ENCODE data around the gene TTC24.

TTC24 gene

GRCh38 chr1:156590326-156591180 lies 11.0 kb downstream of the TTC24 start:
- Mint-ChIP-seq H3K4me1 (ENCODE audit: low read depth) (peaks cover 35% of the 10 kb centered on the region), H3K27ac (peak overlapping the region; percentile 77), H3K36me3 (ENCODE audit: low read depth) (peaks cover 32% of the 10 kb centered on the region), H3K9me3 (no peaks in the 10 kb centered on the region), H3K4me3 (peak overlapping the region; percentile 80), H3K27me3 (no peaks in the 10 kb centered on the region)

- Mint-ChIP-seq H3K27me3 (no peaks in the 10 kb centered on the region), H3K27ac (peak overlapping the region; percentile 77), H3K4me3 (peak overlapping the region; percentile 80), H3K4me1 (ENCODE audit: low read depth) (peaks cover 35% of the 10 kb centered on the region), H3K9me3 (no peaks in the 10 kb centered on the region), H3K36me3 (ENCODE audit: low read depth) (peaks cover 35% of the 10 kb centered on the region)
Observed at GRCh38 chr1:156591181-156591431, 11.6 kb downstream of the TTC24 start.

DNA sequence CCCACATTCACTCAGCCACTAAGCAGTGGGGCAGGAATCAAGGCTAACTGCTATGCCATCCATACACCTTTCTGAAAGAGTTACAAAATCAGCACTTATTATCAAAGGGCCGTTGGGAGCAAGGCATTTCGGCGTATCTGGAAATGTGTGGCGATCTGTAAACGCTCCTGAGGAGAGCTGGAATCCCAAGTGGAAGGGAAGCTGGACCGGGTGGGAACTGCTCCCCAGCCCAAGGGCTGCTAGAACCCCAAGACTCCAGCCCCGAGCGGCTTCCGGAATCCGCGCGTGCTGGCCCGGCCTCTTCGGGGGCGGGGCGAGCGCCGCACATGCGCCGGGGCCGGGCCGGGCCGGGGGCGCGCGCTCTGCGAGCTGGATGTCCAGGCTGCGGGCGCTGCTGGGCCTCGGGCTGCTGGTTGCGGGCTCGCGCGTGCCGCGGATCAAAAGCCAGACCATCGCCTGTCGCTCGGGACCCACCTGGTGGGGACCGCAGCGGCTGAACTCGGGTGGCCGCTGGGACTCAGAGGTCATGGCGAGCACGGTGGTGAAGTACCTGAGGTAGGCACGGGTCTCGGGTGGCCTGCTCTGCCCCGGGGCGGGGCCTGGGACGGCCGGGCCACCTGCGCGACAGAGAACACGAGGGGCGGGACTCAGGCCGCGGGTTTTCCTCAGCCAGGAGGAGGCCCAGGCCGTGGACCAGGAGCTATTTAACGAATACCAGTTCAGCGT lies 12.1 kb downstream of the TTC24 start, which contains the start of gene NAXE:
NAXE (plus strand) TSS at position 345 of the 726 bp plus-strand sequence; CDS start at position 374, 29 bp downstream.
- Mint-ChIP-seq H3K4me1 (ENCODE audit: low read depth) (peaks cover 35% of the 10 kb centered on the region), H3K4me3 (peak within 1 kb of the TSS; percentile 80), H3K27me3 (no peaks in the 10 kb centered on the region), H3K9me3 (no peaks in the 10 kb centered on the region), H3K27ac (peak within 1 kb of the TSS; percentile 77), H3K36me3 (ENCODE audit: low read depth) (peaks cover 40% of the 10 kb centered on the region)

- Mint-ChIP-seq H3K27ac (peak overlapping the region; percentile 64), H3K27me3 (no peaks in the 10 kb centered on the region), H3K9me3 (no peaks in the 10 kb centered on the region), H3K36me3 (ENCODE audit: low read depth) (peaks cover 47% of the 10 kb centered on the region), H3K4me1 (ENCODE audit: low read depth) (peaks cover 35% of the 10 kb centered on the region), H3K4me3 (peak overlapping the region; percentile 80)
Observed at GRCh38 chr1:156592158-156592909, 12.8 kb downstream of the TTC24 start.

DNA sequence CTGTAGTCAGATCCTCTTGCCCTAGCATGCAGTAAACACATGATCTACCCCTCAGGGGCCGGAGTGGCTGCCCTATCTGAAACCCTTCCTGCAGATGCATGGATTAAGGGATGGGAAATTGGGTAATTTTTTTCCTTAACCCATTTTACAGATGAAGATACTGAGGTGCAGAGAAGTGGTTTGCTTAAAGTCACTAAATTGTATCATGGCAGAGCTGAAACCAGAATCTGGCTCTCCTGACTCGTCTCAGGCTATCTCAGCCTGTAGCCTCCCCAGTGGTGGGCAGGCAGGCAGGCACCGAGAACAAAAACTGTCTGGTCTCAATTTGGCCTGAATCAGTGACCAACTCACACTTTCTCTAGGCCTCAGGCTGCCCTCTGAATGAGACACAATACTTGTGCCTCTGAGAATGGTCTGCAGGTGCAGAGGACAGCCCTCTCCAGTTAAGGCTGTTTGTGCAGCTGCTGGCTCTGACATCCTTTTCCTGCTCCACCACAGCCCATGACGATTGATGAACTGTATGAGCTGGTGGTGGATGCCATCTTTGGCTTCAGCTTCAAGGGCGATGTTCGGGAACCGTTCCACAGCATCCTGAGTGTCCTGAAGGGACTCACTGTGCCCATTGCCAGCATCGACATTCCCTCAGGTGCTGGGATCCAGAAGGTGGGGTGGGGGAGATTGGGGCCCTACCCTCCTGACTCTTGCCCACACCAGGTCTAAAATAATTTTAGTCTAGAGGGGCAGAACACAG lies 13.6 kb downstream of the TTC24 start:
- Mint-ChIP-seq H3K4me3 (peak overlapping the region; percentile 80), H3K36me3 (ENCODE audit: low read depth) (peaks cover 50% of the 10 kb centered on the region), H3K27me3 (no peaks in the 10 kb centered on the region), H3K27ac (peak overlapping the region; percentile 64), H3K9me3 (no peaks in the 10 kb centered on the region), H3K4me1 (ENCODE audit: low read depth) (peaks cover 36% of the 10 kb centered on the region)

DNA sequence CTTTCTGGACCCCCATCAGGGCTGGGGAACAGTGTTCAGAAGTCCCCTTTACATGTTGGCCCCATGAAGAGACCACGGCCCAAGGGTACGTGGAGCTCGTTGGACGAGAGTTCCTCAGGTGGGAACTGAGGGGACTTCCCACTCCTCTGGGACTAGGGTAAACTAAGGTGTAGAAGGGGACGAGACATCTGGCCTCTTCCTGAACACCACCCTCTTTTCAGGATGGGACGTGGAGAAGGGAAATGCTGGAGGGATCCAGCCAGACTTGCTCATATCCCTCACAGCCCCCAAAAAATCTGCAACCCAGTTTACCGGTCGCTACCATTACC lies 14.1 kb downstream of the TTC24 start:
- H3K27ac Mint-ChIP-seq = no peak overlapping the region
- H3K4me3 Mint-ChIP-seq = no peak overlapping the region
- peaks cover 55% of the 10 kb centered on the region for H3K36me3 Mint-ChIP-seq (ENCODE audit: low read depth)
- H3K27me3 Mint-ChIP-seq = no peaks in the 10 kb centered on the region
- H3K9me3 Mint-ChIP-seq = no peaks in the 10 kb centered on the region
- H3K4me1 Mint-ChIP-seq (ENCODE audit: low read depth) = peaks cover 41% of the 10 kb centered on the region

DNA sequence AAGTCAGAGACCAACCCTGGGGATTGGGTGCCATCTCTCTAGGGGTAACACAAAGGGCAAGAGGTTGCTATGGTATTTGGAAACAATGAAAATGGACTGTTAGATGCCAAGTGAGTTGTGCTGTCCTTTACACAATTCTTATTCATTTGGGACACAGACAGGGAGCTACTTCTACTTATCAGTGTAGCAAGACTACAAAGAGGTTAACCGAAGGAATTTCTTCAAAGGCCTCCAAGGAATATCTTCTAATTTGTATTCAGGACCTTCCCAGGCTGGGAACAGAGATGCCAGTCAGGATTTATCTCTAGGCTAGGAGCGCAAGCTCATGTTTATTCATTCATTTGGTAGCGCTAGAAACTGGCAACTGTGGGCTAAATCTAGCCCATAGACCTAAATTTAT lies 14.7 kb downstream of the TTC24 start:
- Mint-ChIP-seq H3K27ac (peak overlapping the region; percentile 56), H3K36me3 (ENCODE audit: low read depth) (peaks cover 60% of the 10 kb centered on the region), H3K27me3 (no peaks in the 10 kb centered on the region), H3K4me3 (no peak overlapping the region), H3K4me1 (ENCODE audit: low read depth) (peaks cover 46% of the 10 kb centered on the region), H3K9me3 (no peaks in the 10 kb centered on the region)

- Mint-ChIP-seq H3K36me3 (ENCODE audit: low read depth) (peaks cover 67% of the 10 kb centered on the region), H3K4me3 (no peak overlapping the region), H3K27me3 (no peaks in the 10 kb centered on the region)
Observed at GRCh38 chr1:156595016-156595415, 15.5 kb downstream of the TTC24 start.

GRCh38 chr1:156596426-156596825 lies 16.9 kb downstream of the TTC24 start:
- H3K9me3 Mint-ChIP-seq = no peaks in the 10 kb centered on the region
- no peaks in the 10 kb centered on the region for H3K27me3 Mint-ChIP-seq
- H3K27ac Mint-ChIP-seq = no peak overlapping the region
- H3K36me3 Mint-ChIP-seq (ENCODE audit: low read depth) = peaks cover 74% of the 10 kb centered on the region
- no peak overlapping the region for H3K4me3 Mint-ChIP-seq
- peaks cover 56% of the 10 kb centered on the region for H3K4me1 Mint-ChIP-seq (ENCODE audit: low read depth)

More at GRCh38 chr1:156595016-156595415, 15.5 kb downstream of the TTC24 start:
- H3K9me3 Mint-ChIP-seq = no peaks in the 10 kb centered on the region
- peak overlapping the region; percentile 83 for H3K27ac Mint-ChIP-seq
- H3K4me1 Mint-ChIP-seq (ENCODE audit: low read depth) = peaks cover 55% of the 10 kb centered on the region

GRCh38 chr1:156598125-156598524 lies 18.6 kb downstream of the TTC24 start:
- H3K4me3 Mint-ChIP-seq = no peak overlapping the region
- peak overlapping the region; percentile 56 for H3K27ac Mint-ChIP-seq
- peaks cover 67% of the 10 kb centered on the region for H3K36me3 Mint-ChIP-seq (ENCODE audit: low read depth)
- H3K4me1 Mint-ChIP-seq (ENCODE audit: low read depth) = peaks cover 65% of the 10 kb centered on the region
- no peaks in the 10 kb centered on the region for H3K27me3 Mint-ChIP-seq
- H3K9me3 Mint-ChIP-seq = no peaks in the 10 kb centered on the region

DNA sequence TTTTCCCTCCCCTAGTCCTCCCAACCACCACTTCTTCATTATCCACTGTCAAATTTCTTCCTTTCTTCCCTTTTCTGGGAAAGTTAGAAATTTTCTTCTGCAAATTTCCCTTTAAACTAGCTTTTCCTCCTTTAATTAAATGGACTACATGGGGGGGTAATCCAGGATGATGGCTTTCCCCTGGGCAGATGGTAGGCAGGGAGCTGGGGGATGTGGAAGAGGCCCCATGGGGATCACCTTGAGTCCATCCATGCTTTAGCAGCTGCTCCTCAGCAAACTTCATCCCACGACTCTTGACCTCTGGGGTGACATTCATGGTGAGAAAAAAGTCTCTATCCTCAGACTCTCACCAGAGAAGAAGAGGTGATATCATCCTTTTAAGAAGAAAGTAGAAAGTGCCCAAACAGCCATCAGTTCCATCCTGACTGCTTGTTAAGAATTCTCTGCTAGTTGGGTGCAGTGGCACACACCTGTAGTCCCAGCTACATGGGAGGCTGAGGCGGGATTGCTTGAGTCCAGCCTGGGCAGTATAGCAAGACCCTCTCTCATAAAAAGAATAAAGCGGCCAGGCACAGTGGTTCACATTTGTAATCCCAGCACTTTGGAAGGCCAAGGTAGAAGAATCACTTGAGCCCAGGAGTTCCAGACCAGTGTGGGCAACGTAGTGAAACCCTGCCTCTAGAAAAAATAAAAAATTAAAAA lies 19.4 kb downstream of the TTC24 start:
- Mint-ChIP-seq H3K36me3 (ENCODE audit: low read depth) (peaks cover 62% of the 10 kb centered on the region), H3K9me3 (no peaks in the 10 kb centered on the region), H3K27ac (peak overlapping the region; percentile 98), H3K4me1 (ENCODE audit: low read depth) (peaks cover 61% of the 10 kb centered on the region), H3K4me3 (peak overlapping the region; percentile 93), H3K27me3 (no peaks in the 10 kb centered on the region)

DNA sequence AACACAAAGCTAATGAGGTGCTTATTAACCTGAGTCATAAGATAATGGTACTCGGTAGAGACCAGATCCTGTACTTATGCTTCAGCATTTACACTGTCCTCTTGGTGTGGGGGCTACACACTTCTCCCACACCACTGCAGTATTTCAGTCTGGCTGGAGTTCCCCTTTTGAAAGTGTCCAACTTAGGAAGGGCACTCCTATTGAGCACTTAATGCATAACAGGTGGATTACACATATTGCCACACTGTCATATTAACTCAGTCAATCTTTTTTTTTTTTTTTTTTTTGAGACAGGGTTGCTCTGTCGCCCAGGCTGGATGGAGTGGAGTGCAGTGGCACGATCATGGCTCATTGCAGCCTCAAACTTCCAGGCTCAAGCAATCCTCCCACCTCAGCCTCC lies 20.3 kb downstream of the TTC24 start:
- Mint-ChIP-seq H3K4me1 (ENCODE audit: low read depth) (peaks cover 55% of the 10 kb centered on the region), H3K36me3 (ENCODE audit: low read depth) (peaks cover 54% of the 10 kb centered on the region), H3K4me3 (peak overlapping the region; percentile 93), H3K9me3 (no peaks in the 10 kb centered on the region), H3K27ac (peak overlapping the region; percentile 98), H3K27me3 (no peaks in the 10 kb centered on the region)

- H3K4me1 Mint-ChIP-seq (ENCODE audit: low read depth) = peaks cover 49% of the 10 kb centered on the region
- no peaks in the 10 kb centered on the region for H3K9me3 Mint-ChIP-seq
- peaks cover 44% of the 10 kb centered on the region for H3K36me3 Mint-ChIP-seq (ENCODE audit: low read depth)
- H3K4me3 Mint-ChIP-seq = peak overlapping the region; percentile 93
- H3K27me3 Mint-ChIP-seq = no peaks in the 10 kb centered on the region
- peak overlapping the region; percentile 98 for H3K27ac Mint-ChIP-seq
Observed at GRCh38 chr1:156600733-156601121, 21.2 kb downstream of the TTC24 start.
